Measurements from ENCODE around the gene INSC.

Gene INSC

GRCh38 chr11:15180212-15180792 is 65.6 kb downstream of the INSC start:
- DNase-seq (ENCODE audit: low read depth): no peak
- no peak for TF ChIP-seq CTCF (IDR thresholded peaks at IDR 0.05; ENCODE audit: insufficient read depth, low read depth, low read length, missing control alignments)
- no peak overlapping the region for H3K4me3 ChIP-seq (ENCODE audit: low read length)

GRCh38 chr11:15182372-15182771 is 67.6 kb downstream of the INSC start:
- no peak for TF ChIP-seq CTCF (IDR thresholded peaks at IDR 0.05; ENCODE audit: insufficient read depth, low read depth, low read length, missing control alignments)
- H3K4me3 ChIP-seq (ENCODE audit: low read length): no peak overlapping the region
- no peak for DNase-seq (ENCODE audit: low read depth)

- no peak for TF ChIP-seq CTCF (IDR thresholded peaks at IDR 0.05; ENCODE audit: insufficient read depth, low read depth, low read length, missing control alignments)
- no peak overlapping the region for H3K4me3 ChIP-seq (ENCODE audit: low read length)
- DNase-seq (ENCODE audit: low read depth): peak; percentile 48
Measured at GRCh38 chr11:15185021-15185420, 70.3 kb downstream of the INSC start.

DNA sequence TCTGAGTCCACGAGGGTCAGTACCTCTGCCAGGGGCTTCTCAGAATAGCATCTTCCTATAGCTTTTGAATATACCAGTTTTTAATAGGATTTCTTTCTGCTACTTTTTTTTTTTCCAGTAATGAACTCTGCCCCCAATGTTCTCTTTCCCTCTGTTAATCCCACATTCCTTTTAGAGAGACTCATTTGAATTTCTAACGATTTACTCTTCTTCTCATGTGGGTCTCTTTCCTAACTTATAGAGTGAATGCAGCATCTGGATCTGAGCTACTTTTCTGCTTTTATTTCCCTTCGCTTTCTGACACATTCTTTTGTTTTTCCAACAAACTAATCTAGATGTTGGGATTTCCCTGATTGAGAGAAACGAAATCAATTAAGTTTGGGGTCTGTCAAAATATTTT is 71.4 kb downstream of the INSC start:
- no peak overlapping the region for H3K4me3 ChIP-seq (ENCODE audit: low read length)
- TF ChIP-seq CTCF (IDR thresholded peaks at IDR 0.05; ENCODE audit: insufficient read depth, low read depth, low read length, missing control alignments): no peak
- no peak for DNase-seq (ENCODE audit: low read depth)

DNA sequence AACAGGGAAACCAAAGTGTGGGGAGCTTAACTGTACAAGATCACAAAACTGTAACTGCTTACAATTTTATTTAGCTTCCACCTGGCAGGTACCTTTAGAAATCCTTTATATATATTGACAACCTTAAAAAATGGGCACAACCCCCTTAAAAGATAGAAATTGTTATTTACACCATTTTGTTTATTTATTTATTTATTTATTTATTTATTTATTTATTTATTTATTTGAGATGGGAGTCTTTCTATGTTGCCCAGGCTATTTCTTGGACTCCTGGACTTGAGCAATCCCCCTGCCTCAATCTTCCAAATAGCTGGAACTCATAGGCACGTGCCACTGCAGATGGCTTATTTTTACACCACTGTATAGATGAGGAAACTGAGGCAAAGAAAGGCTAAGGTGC is 74.5 kb downstream of the INSC start:
- TF ChIP-seq CTCF (IDR thresholded peaks at IDR 0.05; ENCODE audit: insufficient read depth, low read depth, low read length, missing control alignments): no peak
- H3K4me3 ChIP-seq (ENCODE audit: low read length): no peak overlapping the region
- DNase-seq (ENCODE audit: low read depth): no peak

DNA sequence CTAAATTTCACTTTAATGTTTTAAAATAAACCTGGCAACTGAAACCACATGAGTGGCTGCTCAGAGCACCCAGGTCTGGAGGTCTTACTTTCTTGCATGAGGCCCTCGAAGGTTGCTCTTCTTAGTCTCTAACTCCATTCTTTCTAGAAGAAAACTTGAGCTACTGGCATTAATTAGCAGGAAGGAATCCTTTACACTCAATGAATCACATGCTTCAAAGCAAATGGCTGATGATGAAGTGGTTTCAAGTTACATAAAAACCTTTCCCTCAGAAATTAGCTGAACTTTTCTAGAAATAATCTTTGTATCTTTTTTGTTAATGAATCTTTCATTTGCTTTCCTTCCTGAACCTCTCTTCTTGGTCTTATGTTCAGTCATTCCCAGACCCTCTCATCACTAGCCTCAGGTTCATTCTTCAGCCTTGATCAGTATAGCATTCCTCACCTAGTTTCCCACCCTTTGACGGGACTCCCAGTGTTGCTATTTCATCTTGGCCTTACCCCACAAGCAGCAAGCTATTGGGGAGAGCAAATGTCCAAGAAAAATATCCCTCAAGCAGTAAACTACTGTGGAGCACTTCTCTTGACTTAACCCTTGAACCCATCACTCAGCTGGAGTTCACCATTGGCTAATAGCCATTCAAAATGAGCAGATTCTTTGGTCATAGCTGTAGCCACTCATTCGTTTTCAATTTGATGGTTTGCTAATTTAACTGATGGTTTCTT is 75.1 kb downstream of the INSC start:
- no peak for TF ChIP-seq CTCF (IDR thresholded peaks at IDR 0.05; ENCODE audit: insufficient read depth, low read depth, low read length, missing control alignments)
- H3K4me3 ChIP-seq (ENCODE audit: low read length): no peak overlapping the region
- peak; percentile 29 for DNase-seq (ENCODE audit: low read depth)

DNA sequence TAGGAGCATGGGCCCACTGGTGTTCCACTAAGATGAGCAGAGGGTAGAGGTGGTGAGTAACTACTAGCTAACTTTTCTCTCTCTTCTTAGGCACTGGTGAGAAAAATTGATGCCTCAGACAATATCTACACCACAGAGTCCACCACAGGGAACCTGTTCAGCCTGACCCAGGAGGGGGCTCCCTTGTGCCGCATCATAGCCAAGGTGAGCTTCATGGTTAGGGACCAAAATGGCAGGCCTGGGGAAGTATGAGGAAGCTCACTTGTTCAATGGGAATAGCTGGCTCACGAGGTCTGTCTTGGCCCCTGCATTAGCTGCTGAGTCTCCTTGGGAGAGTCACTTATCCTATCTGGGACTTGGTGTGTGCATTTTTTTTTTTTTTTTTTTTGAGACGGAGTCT is 75.9 kb downstream of the INSC start:
- TF ChIP-seq CTCF (IDR thresholded peaks at IDR 0.05; ENCODE audit: insufficient read depth, low read depth, low read length, missing control alignments): no peak
- DNase-seq (ENCODE audit: low read depth): no peak

More for the DNA sequence above, 75.9 kb downstream of the INSC start:
- no peak overlapping the region for H3K4me3 ChIP-seq (ENCODE audit: low read length)

Measured in epithelial cell of esophagus (primary cell).